ENCODE data around the gene NTNG1.
"Not testable (repeated sequence)": the region's sequence is repeated elsewhere in the genome, so short reads cannot be mapped to it uniquely, and the experiment has no call there.

NTNG1 gene

GRCh38 chr1:107145637-107146036, 4.8 kb downstream of the NTNG1 start:
- DNase-seq = no peak

GRCh38 chr1:107147843-107148242, 7.0 kb downstream of the NTNG1 start:
- DNase-seq = no peak

GRCh38 chr1:107149946-107150345, 9.1 kb downstream of the NTNG1 start:
- no peak for DNase-seq

- no peak for DNase-seq
These were observed 10.5 kb downstream of the NTNG1 start for GRCh38 chr1:107151295-107151694.

- no peak for DNase-seq
These were observed 11.6 kb downstream of the NTNG1 start for GRCh38 chr1:107152395-107152794.

GRCh38 chr1:107153014-107153413, 12.2 kb downstream of the NTNG1 start:
- no peak for DNase-seq

GRCh38 chr1:107158496-107158895, 17.7 kb downstream of the NTNG1 start:
- no peak for DNase-seq

GRCh38 chr1:107158991-107159390, 18.2 kb downstream of the NTNG1 start:
- no peak for DNase-seq

- no peak for DNase-seq
These were observed 21.9 kb downstream of the NTNG1 start for GRCh38 chr1:107162745-107163144.

GRCh38 chr1:107164901-107165300, 24.1 kb downstream of the NTNG1 start:
- not testable (repeated sequence) for DNase-seq

GRCh38 chr1:107169615-107170014, 28.8 kb downstream of the NTNG1 start:
- no peak for DNase-seq

GRCh38 chr1:107171333-107171732, 30.5 kb downstream of the NTNG1 start:
- no peak for DNase-seq

GRCh38 chr1:107172450-107173170, 31.8 kb downstream of the NTNG1 start:
- DNase-seq = no peak

GRCh38 chr1:107175102-107175909, 34.5 kb downstream of the NTNG1 start:
- DNase-seq = no peak

- no peak for DNase-seq
These were observed 40.6 kb downstream of the NTNG1 start for GRCh38 chr1:107181253-107181969.

GRCh38 chr1:107183011-107183410, 42.2 kb downstream of the NTNG1 start:
- no peak for DNase-seq

GRCh38 chr1:107184888-107185287, 44.0 kb downstream of the NTNG1 start:
- DNase-seq = no peak

- DNase-seq = no peak
These were observed 46.6 kb downstream of the NTNG1 start for GRCh38 chr1:107187399-107187798.

GRCh38 chr1:107188160-107188559, 47.3 kb downstream of the NTNG1 start:
- no peak for DNase-seq

- DNase-seq = no peak
These were observed 53.5 kb downstream of the NTNG1 start for GRCh38 chr1:107194380-107194779.

GRCh38 chr1:107195476-107195875, 54.6 kb downstream of the NTNG1 start:
- DNase-seq = no peak

- no peak for DNase-seq
These were observed 56.2 kb downstream of the NTNG1 start for GRCh38 chr1:107196973-107197562.

GRCh38 chr1:107198561-107198960, 57.7 kb downstream of the NTNG1 start:
- no peak for DNase-seq
